SK-N-SH (cell line): ENCODE data around the gene PIGA. TPM values are rescaled to one million over a fixed set of nuclear protein-coding genes. Genes with fewer than 3 reads are reported as not detected.

Source experiments
- CTCF ChIA-PET: fragments of 300-600, 350-600 bp; formaldehyde crosslinking; extraction: SDS; loops from one replicate; lab custom pipeline; 2021; lab: Yijun Ruan, JAX
- POLR2A ChIA-PET: fragments of 350-600 bp; sonication (Branson Sonifier 250); formaldehyde crosslinking; extraction: SDS; loops from one replicate; lab custom pipeline; 2020; ENCODE audit warnings: antibody characterized with exemption, inconsistent platforms; lab: Yijun Ruan, JAX
- DNase-seq: peaks from one replicate; pipeline ENCODE4 v3.0.0; 2012
- H2AFZ ChIP-seq: fragments of 200-600 bp; sonication (generic); 2 replicates; pipeline ENCODE4 v1.8.1; 2016; ENCODE audit warnings: antibody characterized with exemption, mild to moderate bottlenecking, low read depth
- H3F3A ChIP-seq: fragments of 200-600 bp; sonication (generic); replicated peaks from 2 replicates; pipeline ENCODE3; 2016; ENCODE audit warnings: antibody characterized with exemption, mild to moderate bottlenecking; ENCODE audit not compliant: insufficient read depth
- H3K27ac ChIP-seq, 2 experiments: fragments of 200-500 bp in 1 of 2; fragments of 200-600 bp in 1 of 2; sonication (Bioruptor generic) in 1 of 2; sonication (generic), shearing (Covaris generic) in 1 of 2; 2 replicates each; pipeline versions ENCODE4 v1.5.1 to v1.6.1; 2014 to 2016; ENCODE audit warnings: low read depth in 2 of 2, inconsistent platforms in 1 of 2, low read length in 1 of 2, mild to moderate bottlenecking in 1 of 2, mixed read lengths in 1 of 2
- H3K27me3 ChIP-seq: fragments of 200-600 bp; sonication (generic), shearing (Covaris generic); 2 replicates; pipeline ENCODE4 v1.6.1; 2016; ENCODE audit warnings: mixed run types; ENCODE audit not compliant: insufficient read depth
- H3K36me3 ChIP-seq, 2 experiments: fragments of 200-500 bp in 1 of 2; fragments of 200-600 bp in 1 of 2; sonication (Bioruptor generic) in 1 of 2; sonication (generic) in 1 of 2; replicated peaks in 1 of 2; 2 replicates each; pipeline versions ENCODE3 to v1.5.1; 2014 to 2016; ENCODE audit warnings: low read length in 1 of 2, mild to moderate bottlenecking in 1 of 2; ENCODE audit not compliant: insufficient read depth in 2 of 2, control insufficient read depth in 1 of 2
- H3K4me1 ChIP-seq, 2 experiments: fragments of 200-500 bp in 1 of 2; fragments of 200-600 bp in 1 of 2; sonication (Bioruptor generic) in 1 of 2; sonication (generic), shearing (Covaris generic) in 1 of 2; 2 replicates each; pipeline versions ENCODE4 v1.5.1 to v1.6.1; 2014 to 2016; ENCODE audit warnings: low read depth in 1 of 2, low read length in 1 of 2, mixed run types in 1 of 2; ENCODE audit not compliant: insufficient read depth in 2 of 2, control insufficient read depth in 1 of 2
- H3K4me2 ChIP-seq: fragments of 200-600 bp; sonication (generic), shearing (Covaris generic); 2 replicates; pipeline ENCODE4 v1.6.1; 2017; ENCODE audit warnings: mixed run types
- H3K4me3 ChIP-seq, 2 experiments: fragments of 200-500 bp in 1 of 2; fragments of 200-600 bp in 1 of 2; sonication (Bioruptor generic) in 1 of 2; sonication (generic), shearing (Covaris generic) in 1 of 2; 2 replicates each; pipeline versions ENCODE4 v1.5.1 to v1.8.1; 2014 to 2016; ENCODE audit warnings: low read depth in 2 of 2, inconsistent platforms in 1 of 2, low read length in 1 of 2, mild to moderate bottlenecking in 1 of 2, mixed read lengths in 1 of 2, moderate library complexity in 1 of 2
- H3K79me2 ChIP-seq: fragments of 200-600 bp; sonication (generic); 2 replicates; pipeline ENCODE4 v1.8.1; 2017; ENCODE audit warnings: mild to moderate bottlenecking; ENCODE audit not compliant: insufficient read depth
- H3K9ac ChIP-seq: fragments of 200-600 bp; sonication (generic); 2 replicates; pipeline ENCODE4 v1.6.1; 2017; ENCODE audit warnings: mixed run types
- H3K9me2 ChIP-seq: fragments of 200-600 bp; sonication (generic); 2 replicates; pipeline ENCODE4 v1.6.1; 2017; ENCODE audit warnings: mixed run types
- H3K9me3 ChIP-seq: fragments of 200-600 bp; sonication (generic); 2 replicates; pipeline ENCODE4 v1.6.1; 2017; ENCODE audit warnings: mixed run types, mild to moderate bottlenecking, moderate library complexity
- H4K20me1 ChIP-seq: fragments of 200-600 bp; sonication (generic); 2 replicates; pipeline ENCODE4 v1.6.1; 2017; ENCODE audit warnings: mild to moderate bottlenecking, mixed run types; ENCODE audit not compliant: insufficient read depth
- CHD2 ChIP-seq: fragments of 150-350 bp; IDR thresholded peaks from 2 replicates; pipeline ENCODE4 v1.6.1; 2018; ENCODE audit warnings: low read length; ENCODE audit not compliant: partially characterized antibody
- EZH2phosphoT487 ChIP-seq: fragments of 200-600 bp; sonication (generic); IDR thresholded peaks from 2 replicates; pipeline ENCODE4 v1.6.1; 2017; ENCODE audit warnings: low read depth, mixed run types, mild to moderate bottlenecking, antibody characterized with exemption, moderate library complexity, borderline replicate concordance
- FOXM1 ChIP-seq: IDR thresholded peaks from 2 replicates; pipeline ENCODE4 v1.4.0; 2012; ENCODE audit warnings: low read depth, mild to moderate bottlenecking
- GABPA ChIP-seq: IDR thresholded peaks from 2 replicates; pipeline ENCODE4 v1.4.0; 2012; ENCODE audit warnings: low read depth, mild to moderate bottlenecking
- JUND ChIP-seq: IDR thresholded peaks from 2 replicates; pipeline ENCODE4 v1.4.0; 2012
- MXI1 ChIP-seq: IDR thresholded peaks from 2 replicates; pipeline ENCODE4 v1.6.1; 2012; ENCODE audit warnings: mild to moderate bottlenecking, low read depth, low read length, improper control_type of control experiment
- NFIC ChIP-seq: IDR thresholded peaks from 2 replicates; pipeline ENCODE4 v1.4.0; 2012; ENCODE audit warnings: borderline replicate concordance
- NRF1 ChIP-seq: IDR thresholded peaks from 2 replicates; pipeline ENCODE4 v1.6.1; 2012; ENCODE audit warnings: low read depth, mild to moderate bottlenecking, low read length
- RAD21 ChIP-seq: IDR thresholded peaks from 2 replicates; pipeline ENCODE4 v1.6.1; 2012; ENCODE audit warnings: mild to moderate bottlenecking, low read length
- RXRA ChIP-seq: IDR thresholded peaks from 2 replicates; pipeline ENCODE4 v1.4.0; 2012; ENCODE audit warnings: low read depth, mild to moderate bottlenecking, borderline replicate concordance
- SIN3A ChIP-seq: IDR thresholded peaks from 2 replicates; pipeline ENCODE4 v1.6.1; 2012; ENCODE audit warnings: low read depth, mild to moderate bottlenecking, low read length, moderate library complexity, borderline replicate concordance
- TAF1 ChIP-seq: IDR thresholded peaks from 2 replicates; pipeline ENCODE4 v1.6.1; 2012; ENCODE audit warnings: low read depth, mild to moderate bottlenecking, low read length, moderate library complexity, borderline replicate concordance
- TCF12 ChIP-seq: IDR thresholded peaks from 2 replicates; pipeline ENCODE4 v1.4.0; 2012
- TEAD4 ChIP-seq: IDR thresholded peaks from 2 replicates; pipeline ENCODE4 v1.4.0; 2012; ENCODE audit warnings: mild to moderate bottlenecking, borderline replicate concordance; ENCODE audit not compliant: insufficient read depth
- WGBS: methylation state at CpG from one replicate; pipeline ENCODE4 v1.1.6; 2017; ENCODE audit warnings: low lambda C conversion rate; 5-methylcytosine and 5-hydroxymethylcytosine counted together
- polyA plus RNA-seq, 3 experiments: library from polyadenylated mRNA; depleted of rRNA; stranded (reverse); fragments of >200 nt; gene quantifications; 2 replicates each; pipeline ENCODE4 v1.2.3, GENCODE V29; 2012
- TF ChIP-seq, protein P1 (sequence below): IDR thresholded peaks from 2 replicates; pipeline ENCODE4 v1.6.1; 2012; ENCODE audit warnings: mild to moderate bottlenecking, low read depth, low read length, moderate library complexity
- TF ChIP-seq, protein P2 (sequence below): fragments of 150-350 bp; IDR thresholded peaks from 2 replicates; pipeline ENCODE4 v1.6.1; 2017; ENCODE audit warnings: antibody characterized with exemption, low read length, low read depth, borderline replicate concordance
- TF ChIP-seq, protein P3 (sequence below): IDR thresholded peaks from 2 replicates; pipeline ENCODE4 v1.4.0; 2012; ENCODE audit warnings: low read depth
- TF ChIP-seq, protein P4 (sequence below): IDR thresholded peaks from 2 replicates; pipeline ENCODE4 v1.4.0; 2012; ENCODE audit warnings: low read depth, borderline replicate concordance
- TF ChIP-seq, protein P5 (sequence below): IDR thresholded peaks from 2 replicates; pipeline ENCODE4; 2012
- TF ChIP-seq, protein P6 (sequence below): fragments of 150-350 bp; IDR thresholded peaks from 2 replicates; pipeline ENCODE4 v1.6.1; 2016; ENCODE audit warnings: mild to moderate bottlenecking, low read depth, low read length

Gene PIGA
- polyA plus RNA-seq, 1 of the 3 experiments (the other 2 are of a cell fraction): 2.8 TPM

DNA sequence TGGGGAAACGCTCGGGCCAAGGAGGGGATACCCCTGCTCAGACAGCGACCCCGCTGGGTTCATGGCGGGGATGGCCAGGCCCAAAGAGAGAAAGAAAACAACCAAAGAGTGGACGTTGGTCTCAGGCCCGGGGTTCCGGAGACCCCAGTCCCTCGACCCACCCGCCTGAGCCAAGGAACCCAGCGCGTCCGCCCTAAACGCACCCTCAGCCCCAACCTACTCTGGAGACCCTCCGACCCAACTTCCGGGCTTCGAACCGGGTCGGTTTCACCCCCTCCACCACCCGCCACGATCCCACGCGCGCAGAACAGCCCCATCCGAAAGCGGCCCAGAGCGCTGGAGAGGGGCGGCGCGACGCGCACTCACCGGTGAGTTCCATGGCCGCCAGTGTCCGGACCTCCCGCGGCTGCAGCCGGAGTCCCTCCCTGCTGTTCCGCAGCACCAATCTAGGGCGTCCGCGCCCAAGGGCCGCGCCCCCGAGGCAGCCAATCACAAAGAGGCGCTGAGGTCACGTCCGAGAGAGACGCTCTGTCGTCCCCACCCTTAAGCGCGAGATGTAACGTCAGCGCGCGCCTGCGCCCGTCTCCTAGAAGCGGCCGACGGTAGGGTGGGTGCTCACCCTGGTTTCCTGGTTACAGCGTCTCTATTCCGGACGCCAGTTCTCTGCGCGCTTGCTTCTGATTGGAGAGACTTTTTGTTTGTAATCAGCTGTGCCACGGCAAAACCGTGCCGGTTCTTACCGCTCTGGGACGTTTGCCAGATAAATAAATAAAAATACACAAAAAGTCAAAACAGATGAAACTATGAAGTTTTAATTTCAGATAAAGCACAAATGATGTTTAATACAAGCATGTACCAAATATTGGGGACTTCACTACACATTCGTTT is at the start of gene PIGA (continued):
- TF ChIP-seq NRF1 (peak; percentile 86), TAF1 (peak; percentile 29; the same call in 1 of the 2 replicates), TEAD4 (no peak)
- TF ChIP-seq, protein P1, sequence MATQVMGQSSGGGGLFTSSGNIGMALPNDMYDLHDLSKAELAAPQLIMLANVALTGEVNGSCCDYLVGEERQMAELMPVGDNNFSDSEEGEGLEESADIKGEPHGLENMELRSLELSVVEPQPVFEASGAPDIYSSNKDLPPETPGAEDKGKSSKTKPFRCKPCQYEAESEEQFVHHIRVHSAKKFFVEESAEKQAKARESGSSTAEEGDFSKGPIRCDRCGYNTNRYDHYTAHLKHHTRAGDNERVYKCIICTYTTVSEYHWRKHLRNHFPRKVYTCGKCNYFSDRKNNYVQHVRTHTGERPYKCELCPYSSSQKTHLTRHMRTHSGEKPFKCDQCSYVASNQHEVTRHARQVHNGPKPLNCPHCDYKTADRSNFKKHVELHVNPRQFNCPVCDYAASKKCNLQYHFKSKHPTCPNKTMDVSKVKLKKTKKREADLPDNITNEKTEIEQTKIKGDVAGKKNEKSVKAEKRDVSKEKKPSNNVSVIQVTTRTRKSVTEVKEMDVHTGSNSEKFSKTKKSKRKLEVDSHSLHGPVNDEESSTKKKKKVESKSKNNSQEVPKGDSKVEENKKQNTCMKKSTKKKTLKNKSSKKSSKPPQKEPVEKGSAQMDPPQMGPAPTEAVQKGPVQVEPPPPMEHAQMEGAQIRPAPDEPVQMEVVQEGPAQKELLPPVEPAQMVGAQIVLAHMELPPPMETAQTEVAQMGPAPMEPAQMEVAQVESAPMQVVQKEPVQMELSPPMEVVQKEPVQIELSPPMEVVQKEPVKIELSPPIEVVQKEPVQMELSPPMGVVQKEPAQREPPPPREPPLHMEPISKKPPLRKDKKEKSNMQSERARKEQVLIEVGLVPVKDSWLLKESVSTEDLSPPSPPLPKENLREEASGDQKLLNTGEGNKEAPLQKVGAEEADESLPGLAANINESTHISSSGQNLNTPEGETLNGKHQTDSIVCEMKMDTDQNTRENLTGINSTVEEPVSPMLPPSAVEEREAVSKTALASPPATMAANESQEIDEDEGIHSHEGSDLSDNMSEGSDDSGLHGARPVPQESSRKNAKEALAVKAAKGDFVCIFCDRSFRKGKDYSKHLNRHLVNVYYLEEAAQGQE: no peak
- TF ChIP-seq, protein P2, sequence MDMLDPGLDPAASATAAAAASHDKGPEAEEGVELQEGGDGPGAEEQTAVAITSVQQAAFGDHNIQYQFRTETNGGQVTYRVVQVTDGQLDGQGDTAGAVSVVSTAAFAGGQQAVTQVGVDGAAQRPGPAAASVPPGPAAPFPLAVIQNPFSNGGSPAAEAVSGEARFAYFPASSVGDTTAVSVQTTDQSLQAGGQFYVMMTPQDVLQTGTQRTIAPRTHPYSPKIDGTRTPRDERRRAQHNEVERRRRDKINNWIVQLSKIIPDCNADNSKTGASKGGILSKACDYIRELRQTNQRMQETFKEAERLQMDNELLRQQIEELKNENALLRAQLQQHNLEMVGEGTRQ: no peak
- TF ChIP-seq, protein P3, sequence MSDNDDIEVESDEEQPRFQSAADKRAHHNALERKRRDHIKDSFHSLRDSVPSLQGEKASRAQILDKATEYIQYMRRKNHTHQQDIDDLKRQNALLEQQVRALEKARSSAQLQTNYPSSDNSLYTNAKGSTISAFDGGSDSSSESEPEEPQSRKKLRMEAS: no peak; the same call in 1 of the 2 replicates

DNA sequence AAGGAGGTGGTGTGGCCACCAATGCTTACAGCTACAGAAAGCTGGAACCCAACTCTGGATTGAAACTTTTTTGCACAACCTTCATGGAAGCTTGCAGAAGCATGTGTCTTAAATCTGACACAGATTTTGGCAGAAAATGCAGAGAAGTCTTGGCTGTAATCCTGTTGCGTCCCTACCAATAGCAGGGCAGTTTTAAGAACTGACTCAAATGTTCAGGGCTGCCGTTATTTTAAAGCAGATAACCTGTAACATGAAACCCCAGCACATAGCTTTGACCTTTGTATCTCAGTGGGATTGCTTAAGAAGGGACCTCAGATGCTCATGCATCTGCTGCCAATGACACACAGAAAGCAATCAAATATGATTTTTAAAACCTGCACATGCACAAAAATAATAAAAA is 49.0 kb upstream of the PIGA start, which contains the start of gene VEGFD:
TSS of gene VEGFD (minus strand) at position 110 of the 400 bp plus-strand sequence. CDS start 467 bp downstream, outside the sequence.
- WGBS: 25% methylated on average over 2 of the region's 2 CpGs
- peaks cover 4 to 5% of the 10 kb centered on the region in 2 experiments for H3K36me3 ChIP-seq
- H3K4me3 ChIP-seq: peak within 1 kb of the TSS in 1 of 2 experiments; percentile 28; a peak in 1 of 4 replicates
- no peaks in the 10 kb centered on the region for H3K27me3 ChIP-seq
- H3K27ac ChIP-seq: peak within 1 kb of the TSS in 1 of 2 experiments; percentile 53; a peak in 2 of 4 replicates
- H3K9me2 ChIP-seq: no peaks in the 10 kb centered on the region
- no peaks in the 10 kb centered on the region for H3F3A ChIP-seq
- no peak for TF ChIP-seq MXI1
- no peak for TF ChIP-seq SIN3A
- TF ChIP-seq, protein P3: no peak; the same call in 1 of the 2 replicates
- TF ChIP-seq, protein P4, sequence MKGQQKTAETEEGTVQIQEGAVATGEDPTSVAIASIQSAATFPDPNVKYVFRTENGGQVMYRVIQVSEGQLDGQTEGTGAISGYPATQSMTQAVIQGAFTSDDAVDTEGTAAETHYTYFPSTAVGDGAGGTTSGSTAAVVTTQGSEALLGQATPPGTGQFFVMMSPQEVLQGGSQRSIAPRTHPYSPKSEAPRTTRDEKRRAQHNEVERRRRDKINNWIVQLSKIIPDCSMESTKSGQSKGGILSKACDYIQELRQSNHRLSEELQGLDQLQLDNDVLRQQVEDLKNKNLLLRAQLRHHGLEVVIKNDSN: no peak
- no peak for TF ChIP-seq NRF1
- 0 out of 2 replicates have a peak, but pooled peaks have one; percentile 5 for TF ChIP-seq JUND
- 0 out of 2 replicates have a peak, but pooled peaks have one; percentile 48 for TF ChIP-seq TCF12
- no peak for TF ChIP-seq GABPA
- TF ChIP-seq RXRA: peak; percentile 8; the same call in 1 of the 2 replicates
- TF ChIP-seq FOXM1: no peak
- TF ChIP-seq EZH2phosphoT487: no peak
- 0 out of 2 replicates have a peak, but pooled peaks have one; percentile 13 for TF ChIP-seq NFIC
- TF ChIP-seq, protein P5, sequence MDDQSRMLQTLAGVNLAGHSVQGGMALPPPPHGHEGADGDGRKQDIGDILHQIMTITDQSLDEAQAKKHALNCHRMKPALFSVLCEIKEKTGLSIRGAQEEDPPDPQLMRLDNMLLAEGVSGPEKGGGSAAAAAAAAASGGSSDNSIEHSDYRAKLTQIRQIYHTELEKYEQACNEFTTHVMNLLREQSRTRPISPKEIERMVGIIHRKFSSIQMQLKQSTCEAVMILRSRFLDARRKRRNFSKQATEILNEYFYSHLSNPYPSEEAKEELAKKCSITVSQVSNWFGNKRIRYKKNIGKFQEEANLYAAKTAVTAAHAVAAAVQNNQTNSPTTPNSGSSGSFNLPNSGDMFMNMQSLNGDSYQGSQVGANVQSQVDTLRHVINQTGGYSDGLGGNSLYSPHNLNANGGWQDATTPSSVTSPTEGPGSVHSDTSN: no peak
- TF ChIP-seq CHD2: no peak
- no peak for TF ChIP-seq RAD21
- TF ChIP-seq, protein P6, sequence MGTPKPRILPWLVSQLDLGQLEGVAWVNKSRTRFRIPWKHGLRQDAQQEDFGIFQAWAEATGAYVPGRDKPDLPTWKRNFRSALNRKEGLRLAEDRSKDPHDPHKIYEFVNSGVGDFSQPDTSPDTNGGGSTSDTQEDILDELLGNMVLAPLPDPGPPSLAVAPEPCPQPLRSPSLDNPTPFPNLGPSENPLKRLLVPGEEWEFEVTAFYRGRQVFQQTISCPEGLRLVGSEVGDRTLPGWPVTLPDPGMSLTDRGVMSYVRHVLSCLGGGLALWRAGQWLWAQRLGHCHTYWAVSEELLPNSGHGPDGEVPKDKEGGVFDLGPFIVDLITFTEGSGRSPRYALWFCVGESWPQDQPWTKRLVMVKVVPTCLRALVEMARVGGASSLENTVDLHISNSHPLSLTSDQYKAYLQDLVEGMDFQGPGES: no peak
- no peak for TF ChIP-seq TEAD4
- ChIA-PET POLR2A (no interaction called here), CTCF (interaction anchor here (0.5 to 3.6 kb wide), 3 partner anchors 11 to 84 kb away, joined by 3 to 24 read pairs (median 4); no protein-coding TSS in a partner anchor)
- no peaks in the 10 kb centered on the region for H3K9me3 ChIP-seq
- H3K4me2 ChIP-seq: no peak within 1 kb of the TSS
- H2AFZ ChIP-seq: no peak within 1 kb of the TSS
- no peaks in the 10 kb centered on the region for H4K20me1 ChIP-seq
- no peak within 1 kb of the TSS for H3K9ac ChIP-seq
- DNase-seq: no peak
- no peaks in the 10 kb centered on the region; a peak in 1 of 4 replicates for H3K4me1 ChIP-seq
- H3K79me2 ChIP-seq: no peaks in the 10 kb centered on the region
